ENCODE results near the gene ENO1.

ENO1 gene

GRCh38 chr1:8866173-8866791, 12.2 kb downstream of the ENO1 start:
- Histone ChIP-seq H3K4me2 (ENCODE audit: insufficient read depth, low read length) (no peak overlapping the region), H2AFZ (ENCODE audit: low read depth, low read length) (no peak overlapping the region), H3K27ac (ENCODE audit: low read length) (no peak overlapping the region), H3K9me3 (ENCODE audit: insufficient read depth, low read length, severe bottlenecking) (no peaks in the 10 kb centered on the region), H4K20me1 (ENCODE audit: insufficient read depth, low read length) (peaks cover 86% of the 10 kb centered on the region), H3K4me1 (ENCODE audit: insufficient read depth, low read length) (peaks cover 22% of the 10 kb centered on the region), H3K36me3 (ENCODE audit: insufficient read depth, low read length) (peaks cover 99% of the 10 kb centered on the region), H3K9ac (ENCODE audit: low read depth, low read length) (no peak overlapping the region), H3K27me3 (ENCODE audit: insufficient read depth, low read length, poor library complexity) (no peaks in the 10 kb centered on the region), H3K79me2 (ENCODE audit: insufficient read depth, low read length) (peaks cover 89% of the 10 kb centered on the region), H3K4me3 (ENCODE audit: low read depth in 1 of 2, low read length in 2 of 2) (no peak overlapping the region)
- DNase-seq (no peak), ATAC-seq (ENCODE audit: insufficient read depth, low read depth) (no peak)
- TF ChIP-seq EZH2 (IDR thresholded peaks at IDR 0.05; ENCODE audit: borderline replicate concordance, low read depth, low read length, severe bottlenecking) (no peak), CTCF (IDR thresholded peaks at IDR 0.05; ENCODE audit: borderline replicate concordance, extremely low read depth, low read length, poor library complexity, severe bottlenecking) (no peak)

DNA sequence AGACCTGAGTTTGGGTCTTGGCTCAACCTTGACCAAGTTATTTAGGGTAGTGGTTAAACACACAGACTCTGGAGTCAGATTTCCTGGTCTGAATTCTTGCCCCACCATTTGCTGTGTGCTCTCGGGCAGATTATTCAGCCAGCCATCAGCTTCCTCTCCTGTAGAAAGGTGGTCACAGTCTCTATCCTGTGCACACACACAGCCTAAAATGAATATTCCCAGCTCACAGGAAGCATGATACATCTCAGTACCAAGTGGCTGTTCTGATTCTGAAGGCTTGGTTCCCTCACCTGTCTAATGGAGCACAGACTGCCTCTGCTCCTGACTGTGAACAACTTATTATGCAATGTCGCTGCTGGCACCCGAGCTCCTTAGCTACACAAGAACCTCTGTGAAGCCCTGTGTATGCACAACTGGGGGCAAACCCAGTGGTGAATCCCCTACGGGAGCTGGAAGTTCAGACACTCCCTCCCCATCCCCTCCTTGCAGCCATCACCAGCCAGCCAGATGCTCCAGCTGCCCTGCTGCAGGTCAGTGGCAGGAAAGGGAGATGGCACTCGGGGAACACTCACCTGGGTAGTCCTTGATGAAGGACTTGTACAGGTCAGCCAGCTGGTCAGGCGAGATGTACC, 13.7 kb downstream of the ENO1 start:
- H3K79me2 ChIP-seq (ENCODE audit: insufficient read depth, low read length), result peaks cover 74% of the 10 kb centered on the region
- peaks cover 99% of the 10 kb centered on the region for H3K36me3 ChIP-seq (ENCODE audit: insufficient read depth, low read length)
- TF ChIP-seq CTCF (IDR thresholded peaks at IDR 0.05; ENCODE audit: borderline replicate concordance, extremely low read depth, low read length, poor library complexity, severe bottlenecking) (no peak), EZH2 (IDR thresholded peaks at IDR 0.05; ENCODE audit: borderline replicate concordance, low read depth, low read length, severe bottlenecking) (no peak)
- DNase-seq, result no peak
- H3K4me3 ChIP-seq (ENCODE audit: low read depth in 1 of 2, low read length in 2 of 2), result no peak overlapping the region
- H4K20me1 ChIP-seq (ENCODE audit: insufficient read depth, low read length), result peaks cover 82% of the 10 kb centered on the region
- no peak overlapping the region for H2AFZ ChIP-seq (ENCODE audit: low read depth, low read length)
- H3K9ac ChIP-seq (ENCODE audit: low read depth, low read length), result no peak overlapping the region
- no peaks in the 10 kb centered on the region for H3K27me3 ChIP-seq (ENCODE audit: insufficient read depth, low read length, poor library complexity)
- no peak overlapping the region for H3K4me2 ChIP-seq (ENCODE audit: insufficient read depth, low read length)
- H3K27ac ChIP-seq (ENCODE audit: low read length), result no peak overlapping the region
- peaks cover 8% of the 10 kb centered on the region; the same call in 1 of the 2 replicates for H3K4me1 ChIP-seq (ENCODE audit: insufficient read depth, low read length)
- ATAC-seq (ENCODE audit: insufficient read depth, low read depth), result no peak
- H3K9me3 ChIP-seq (ENCODE audit: insufficient read depth, low read length, severe bottlenecking), result no peaks in the 10 kb centered on the region

DNA sequence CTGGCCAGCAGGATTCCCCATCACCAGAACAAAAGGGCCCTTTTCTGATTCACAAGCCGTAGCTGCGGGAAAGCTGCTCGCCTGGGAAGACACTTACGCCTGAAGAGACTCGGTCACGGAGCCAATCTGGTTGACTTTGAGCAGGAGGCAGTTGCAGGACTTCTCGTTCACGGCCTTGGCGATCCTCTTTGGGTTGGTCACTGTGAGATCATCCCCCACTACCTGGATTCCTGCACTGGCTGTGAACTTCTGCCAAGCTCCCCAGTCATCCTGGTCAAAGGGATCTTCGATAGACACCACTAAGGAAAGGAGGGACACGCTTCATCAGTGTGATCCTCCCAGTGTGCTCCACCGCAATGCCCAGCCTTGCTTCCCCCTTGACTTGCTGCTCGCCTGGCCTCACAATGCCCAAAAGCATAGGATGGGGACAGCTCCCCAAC, 14.7 kb downstream of the ENO1 start:
- Histone ChIP-seq H3K27ac (ENCODE audit: low read length) (no peak overlapping the region), H4K20me1 (ENCODE audit: insufficient read depth, low read length) (peaks cover 82% of the 10 kb centered on the region), H3K27me3 (ENCODE audit: insufficient read depth, low read length, poor library complexity) (no peaks in the 10 kb centered on the region), H2AFZ (ENCODE audit: low read depth, low read length) (no peak overlapping the region), H3K4me3 (ENCODE audit: low read depth in 1 of 2, low read length in 2 of 2) (no peak overlapping the region), H3K4me2 (ENCODE audit: insufficient read depth, low read length) (no peak overlapping the region), H3K36me3 (ENCODE audit: insufficient read depth, low read length) (peaks cover 98% of the 10 kb centered on the region), H3K9ac (ENCODE audit: low read depth, low read length) (no peak overlapping the region), H3K9me3 (ENCODE audit: insufficient read depth, low read length, severe bottlenecking) (no peaks in the 10 kb centered on the region), H3K79me2 (ENCODE audit: insufficient read depth, low read length) (peaks cover 64% of the 10 kb centered on the region), H3K4me1 (ENCODE audit: insufficient read depth, low read length) (peaks cover 7% of the 10 kb centered on the region; the same call in 1 of the 2 replicates)
- ATAC-seq (ENCODE audit: insufficient read depth, low read depth) (no peak), DNase-seq (no peak)
- TF ChIP-seq CTCF (IDR thresholded peaks at IDR 0.05; ENCODE audit: borderline replicate concordance, extremely low read depth, low read length, poor library complexity, severe bottlenecking) (no peak), EZH2 (IDR thresholded peaks at IDR 0.05; ENCODE audit: borderline replicate concordance, low read depth, low read length, severe bottlenecking) (no peak)

Measured in DND-41 (cell line).